ENCODE data around the gene UXS1.

GRCh38 chr2:106089611-106090010 lies 104.5 kb downstream of the UXS1 start:
- TF ChIP-seq ZFP30 (CRISPR knock-in tag; IDR thresholded peaks at IDR 0.05): no peak
- TF ChIP-seq RARB (CRISPR knock-in tag; IDR thresholded peaks at IDR 0.05): no peak
- TF ChIP-seq PATZ1 (CRISPR knock-in tag; IDR thresholded peaks at IDR 0.05; ENCODE audit: borderline replicate concordance): no peak
- TF ChIP-seq OSR1 (CRISPR knock-in tag; IDR thresholded peaks at IDR 0.05): no peak

Data from SK-N-SH treated with all-trans-retinoic acid at 6 μM for 48 hours (cell line).